ENCODE data around the gene S100A16.
A peak's percentile ranks its signal among the peaks of the same experiment; 100 is the strongest.

Gene S100A16

GRCh38 chr1:153614189-153614900, 1.4 kb upstream of the S100A16 start:
- no peak overlapping the region for H3K4me3 ChIP-seq (ENCODE audit: low read depth, low read length)
- TF ChIP-seq, protein P1, sequence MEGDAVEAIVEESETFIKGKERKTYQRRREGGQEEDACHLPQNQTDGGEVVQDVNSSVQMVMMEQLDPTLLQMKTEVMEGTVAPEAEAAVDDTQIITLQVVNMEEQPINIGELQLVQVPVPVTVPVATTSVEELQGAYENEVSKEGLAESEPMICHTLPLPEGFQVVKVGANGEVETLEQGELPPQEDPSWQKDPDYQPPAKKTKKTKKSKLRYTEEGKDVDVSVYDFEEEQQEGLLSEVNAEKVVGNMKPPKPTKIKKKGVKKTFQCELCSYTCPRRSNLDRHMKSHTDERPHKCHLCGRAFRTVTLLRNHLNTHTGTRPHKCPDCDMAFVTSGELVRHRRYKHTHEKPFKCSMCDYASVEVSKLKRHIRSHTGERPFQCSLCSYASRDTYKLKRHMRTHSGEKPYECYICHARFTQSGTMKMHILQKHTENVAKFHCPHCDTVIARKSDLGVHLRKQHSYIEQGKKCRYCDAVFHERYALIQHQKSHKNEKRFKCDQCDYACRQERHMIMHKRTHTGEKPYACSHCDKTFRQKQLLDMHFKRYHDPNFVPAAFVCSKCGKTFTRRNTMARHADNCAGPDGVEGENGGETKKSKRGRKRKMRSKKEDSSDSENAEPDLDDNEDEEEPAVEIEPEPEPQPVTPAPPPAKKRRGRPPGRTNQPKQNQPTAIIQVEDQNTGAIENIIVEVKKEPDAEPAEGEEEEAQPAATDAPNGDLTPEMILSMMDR (IDR thresholded peaks at IDR 0.05; ENCODE audit: low read depth, low read length): no peak
- TF ChIP-seq MAX (IDR thresholded peaks at IDR 0.05; ENCODE audit: low read depth, low read length): no peak
- no peak for TF ChIP-seq MYC (IDR thresholded peaks at IDR 0.05; ENCODE audit: low read depth, low read length)
- TF ChIP-seq POLR2A (IDR thresholded peaks at IDR 0.05; ENCODE audit: extremely low read depth, insufficient read length): no peak
- no peak for DNase-seq (ENCODE audit: low read depth)

GRCh38 chr1:153613406-153613805, 469 bp upstream of the S100A16 start:
- TF ChIP-seq POLR2A (IDR thresholded peaks at IDR 0.05; ENCODE audit: extremely low read depth, insufficient read length): no peak
- no peak overlapping the region for H3K4me3 ChIP-seq (ENCODE audit: low read depth, low read length)

GRCh38 chr1:153612111-153612754, 704 bp downstream of the S100A16 start:
- H3K4me3 ChIP-seq (ENCODE audit: low read depth, low read length): no peak overlapping the region
- no peak for DNase-seq (ENCODE audit: low read depth)
- TF ChIP-seq MYC (IDR thresholded peaks at IDR 0.05; ENCODE audit: low read depth, low read length): no peak

More at GRCh38 chr1:153613406-153613805, 469 bp upstream of the S100A16 start:
- DNase-seq (ENCODE audit: low read depth): no peak

GRCh38 chr1:153611356-153611755, 1.6 kb downstream of the S100A16 start:
- no peak for DNase-seq (ENCODE audit: low read depth)
- H3K4me3 ChIP-seq (ENCODE audit: low read depth, low read length): no peak overlapping the region
- TF ChIP-seq POLR2A (IDR thresholded peaks at IDR 0.05; ENCODE audit: extremely low read depth, insufficient read length) (no peak), MYC (IDR thresholded peaks at IDR 0.05; ENCODE audit: low read depth, low read length) (no peak), MAX (IDR thresholded peaks at IDR 0.05; ENCODE audit: low read depth, low read length) (no peak)
- TF ChIP-seq, protein P1 (IDR thresholded peaks at IDR 0.05; ENCODE audit: low read depth, low read length): no peak

DNA sequence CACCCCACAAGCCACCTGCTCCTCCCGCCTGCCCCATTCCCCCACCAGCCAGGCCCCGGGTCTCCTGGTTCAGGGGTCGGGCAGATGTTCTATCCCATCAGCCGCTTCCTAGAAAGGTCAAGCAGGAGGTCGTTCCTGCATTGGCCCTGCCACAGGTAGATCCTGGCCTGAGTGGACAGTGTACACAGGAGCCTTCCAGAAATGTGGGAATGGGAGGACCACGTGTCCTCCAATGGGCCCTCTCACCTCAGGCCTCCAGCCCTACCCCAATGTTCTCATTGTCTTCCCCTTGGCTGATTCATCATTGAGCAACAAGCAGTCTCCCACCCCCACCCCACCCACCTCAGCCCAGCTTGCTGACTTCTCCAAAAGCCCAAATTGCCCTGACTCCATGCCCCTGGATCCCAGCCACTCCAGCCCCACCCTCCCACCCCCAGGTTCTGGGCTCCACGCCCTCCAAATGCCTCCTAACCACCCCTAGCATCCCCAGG, 2.1 kb downstream of the S100A16 start:
- peak; percentile 75 for DNase-seq (ENCODE audit: low read depth)

DNA sequence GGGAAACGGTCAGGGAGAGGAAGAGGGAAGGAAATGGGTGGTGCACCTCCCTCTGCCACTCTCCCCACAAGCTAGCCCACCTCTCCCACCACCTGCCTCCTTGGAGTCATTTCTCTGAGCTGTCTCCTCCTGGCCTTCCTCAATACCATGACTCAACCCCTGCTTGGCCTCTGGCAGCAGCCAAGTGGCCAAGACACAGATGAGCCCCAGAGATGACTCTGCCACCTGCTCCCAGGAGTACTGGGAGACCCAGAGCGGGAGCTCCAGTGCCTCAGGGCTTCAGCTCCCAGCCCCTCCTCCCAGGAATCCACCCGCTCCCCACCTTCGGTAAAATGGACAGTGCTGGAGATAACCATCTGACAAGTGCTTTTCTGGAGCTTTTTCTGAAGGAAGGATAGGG, 2.6 kb downstream of the S100A16 start:
- H3K4me3 ChIP-seq (ENCODE audit: low read depth, low read length): no peak overlapping the region
- TF ChIP-seq POLR2A (IDR thresholded peaks at IDR 0.05; ENCODE audit: extremely low read depth, insufficient read length): no peak
- TF ChIP-seq MYC (IDR thresholded peaks at IDR 0.05; ENCODE audit: low read depth, low read length): no peak
- TF ChIP-seq, protein P1 (IDR thresholded peaks at IDR 0.05; ENCODE audit: low read depth, low read length): no peak
- TF ChIP-seq MAX (IDR thresholded peaks at IDR 0.05; ENCODE audit: low read depth, low read length): no peak
- DNase-seq (ENCODE audit: low read depth): peak; percentile 64

More for the DNA sequence above, 2.1 kb downstream of the S100A16 start:
- TF ChIP-seq POLR2A (IDR thresholded peaks at IDR 0.05; ENCODE audit: extremely low read depth, insufficient read length) (no peak), MYC (IDR thresholded peaks at IDR 0.05; ENCODE audit: low read depth, low read length) (peak; percentile 64), MAX (IDR thresholded peaks at IDR 0.05; ENCODE audit: low read depth, low read length) (peak; percentile 85)
- TF ChIP-seq, protein P1 (IDR thresholded peaks at IDR 0.05; ENCODE audit: low read depth, low read length): no peak
- H3K4me3 ChIP-seq (ENCODE audit: low read depth, low read length): no peak overlapping the region
